IMR-90 (cell line): Measurements from ENCODE around the gene PDZRN3. TPM values are rescaled to one million over a fixed set of nuclear protein-coding genes. Genes with fewer than 3 reads are reported as not detected.

Source experiments
- ATAC-seq: fragments of 200-7000 bp; cut with Tn5 transposase; 2 replicates; pipeline ENCODE4 v1.9.1; 2020; ENCODE audit warnings: low read depth, mild to moderate bottlenecking, moderate library complexity
- BruUV-seq: library from RNA; stranded (reverse); fragments of 400-500 nt; replicated peaks from 2 replicates; lab custom pipeline; 2021; lab: Mats Ljungman, UMichigan
- CTCF ChIA-PET: fragments of 300-600 bp; formaldehyde crosslinking; extraction: SDS; loops from one replicate; lab custom pipeline; 2021; ENCODE audit warnings: antibody characterized with exemption; lab: Yijun Ruan, JAX
- POLR2A ChIA-PET: fragments of 300-600 bp; sonication (Branson Sonifier 250); formaldehyde crosslinking; loops from one replicate; lab custom pipeline; 2022; ENCODE audit warnings: antibody characterized with exemption; ENCODE audit not compliant: unreplicated experiment; lab: Charles Lee
- DNase-seq: peaks from one replicate; pipeline ENCODE4 v3.0.0; 2013
- H2AFZ ChIP-seq: replicated peaks from 2 replicates; pipeline ENCODE3; 2013; ENCODE audit warnings: low read length, mild to moderate bottlenecking; ENCODE audit not compliant: poor library complexity
- H2AK5ac ChIP-seq: 2 replicates; pipeline ENCODE4 v1.6.1; 2013; ENCODE audit warnings: low read depth, low read length, inconsistent platforms
- H2AK9ac ChIP-seq: replicated peaks from 2 replicates; pipeline ENCODE3; 2013; ENCODE audit warnings: mild to moderate bottlenecking, low read depth, low read length, moderate library complexity; ENCODE audit not compliant: poor library complexity
- H2BK120ac ChIP-seq: 2 replicates; pipeline ENCODE4 v1.6.1; 2013; ENCODE audit warnings: low read depth, low read length, inconsistent platforms
- H2BK15ac ChIP-seq: 3 replicates; pipeline ENCODE4 v1.6.1; 2013; ENCODE audit warnings: low read depth, low read length, inconsistent platforms
- H2BK20ac ChIP-seq: 2 replicates; pipeline ENCODE4 v1.6.1; 2013; ENCODE audit warnings: low read depth, mild to moderate bottlenecking, inconsistent platforms, low read length, moderate library complexity
- H2BK5ac ChIP-seq: 2 replicates; pipeline ENCODE4 v1.6.1; 2013; ENCODE audit warnings: mild to moderate bottlenecking, low read depth, low read length, inconsistent platforms; ENCODE audit not compliant: poor library complexity, severe bottlenecking
- H3K14ac ChIP-seq: replicated peaks from 2 replicates; pipeline ENCODE4 v1.6.1; 2013; ENCODE audit warnings: low read depth, low read length, inconsistent platforms
- H3K18ac ChIP-seq: 2 replicates; pipeline ENCODE4 v1.6.1; 2013; ENCODE audit warnings: low read depth, low read length, control low read depth
- H3K23ac ChIP-seq: 2 replicates; pipeline ENCODE4 v1.6.1; 2013; ENCODE audit warnings: low read depth, low read length, inconsistent platforms
- H3K27ac ChIP-seq: 2 replicates; pipeline ENCODE4 v1.5.1; 2013; ENCODE audit warnings: mild to moderate bottlenecking, control low read depth, low read length; ENCODE audit not compliant: insufficient read depth
- H3K27me3 ChIP-seq: 2 replicates; pipeline ENCODE4 v1.6.1; 2013; ENCODE audit warnings: low read length; ENCODE audit not compliant: control insufficient read depth, insufficient read depth
- H3K36me3 ChIP-seq: 2 replicates; pipeline ENCODE4 v1.6.1; 2013; ENCODE audit warnings: low read length, mixed read lengths; ENCODE audit not compliant: control insufficient read depth, insufficient read depth
- H3K4ac ChIP-seq: 2 replicates; pipeline ENCODE4 v1.6.1; 2013; ENCODE audit warnings: low read depth, low read length, inconsistent platforms
- H3K4me1 ChIP-seq: 2 replicates; pipeline ENCODE4 v1.6.1; 2013; ENCODE audit warnings: low read length, mixed read lengths; ENCODE audit not compliant: control insufficient read depth, insufficient read depth
- H3K4me2 ChIP-seq: 2 replicates; pipeline ENCODE4 v1.6.1; 2013; ENCODE audit warnings: low read depth, mild to moderate bottlenecking, control low read depth, low read length, moderate library complexity
- H3K4me3 ChIP-seq: 2 replicates; pipeline ENCODE4 v1.5.1; 2013; ENCODE audit warnings: low read depth, mild to moderate bottlenecking, control low read depth, low read length, moderate library complexity; ENCODE audit not compliant: insufficient read depth
- H3K56ac ChIP-seq: 2 replicates; pipeline ENCODE4 v1.6.1; 2013; ENCODE audit warnings: low read length, inconsistent platforms; ENCODE audit not compliant: insufficient read depth; ENCODE audit errors: extremely low read depth
- H3K79me1 ChIP-seq, 2 experiments: 2 replicates each; pipeline ENCODE4 v1.6.1; 2013; ENCODE audit warnings: low read length in 2 of 2, inconsistent platforms in 1 of 2, low read depth in 1 of 2
- H3K9ac ChIP-seq: 2 replicates; pipeline ENCODE4 v1.6.1; 2013; ENCODE audit warnings: low read depth, low read length, control low read depth
- H3K9me1 ChIP-seq: 2 replicates; pipeline ENCODE4 v1.6.1; 2013; ENCODE audit warnings: low read length, inconsistent platforms; ENCODE audit not compliant: insufficient read depth
- H3K9me3 ChIP-seq: 2 replicates; pipeline ENCODE4 v1.6.1; 2013; ENCODE audit warnings: low read length; ENCODE audit not compliant: control insufficient read depth, insufficient read depth
- H4K20me1 ChIP-seq: 2 replicates; pipeline ENCODE4 v1.6.1; 2013; ENCODE audit warnings: low read length, inconsistent platforms; ENCODE audit not compliant: insufficient read depth
- H4K5ac ChIP-seq: 2 replicates; pipeline ENCODE4 v1.6.1; 2013; ENCODE audit warnings: mild to moderate bottlenecking, low read depth, low read length, control low read depth
- H4K8ac ChIP-seq, 2 experiments: 2 replicates each; pipeline ENCODE4 v1.6.1; 2013; ENCODE audit warnings: low read depth in 2 of 2, low read length in 2 of 2, control low read depth in 1 of 2, inconsistent platforms in 1 of 2
- H4K91ac ChIP-seq: 2 replicates; pipeline ENCODE4 v1.6.1; 2013; ENCODE audit warnings: low read depth, low read length, inconsistent platforms; ENCODE audit not compliant: insufficient read depth
- CHD1 ChIP-seq: IDR thresholded peaks from 2 replicates; pipeline ENCODE4 v1.6.1; 2012; ENCODE audit warnings: low read depth, low read length, improper control_type of control experiment
- CTCF ChIP-seq: conservative IDR thresholded peaks from 2 replicates; pipeline ENCODE4 v1.5.1; 2012; ENCODE audit warnings: mild to moderate bottlenecking, low read depth, low read length, improper control_type of control experiment
- ELK1 ChIP-seq: fragments of 150-350 bp; IDR thresholded peaks from 2 replicates; pipeline ENCODE4 v1.6.1; 2016; ENCODE audit warnings: low read depth, mild to moderate bottlenecking, low read length, moderate library complexity, borderline replicate concordance
- MAFK ChIP-seq: IDR thresholded peaks from 2 replicates; pipeline ENCODE4 v1.6.1; 2012; ENCODE audit warnings: low read depth, low read length, improper control_type of control experiment
- MXI1 ChIP-seq: IDR thresholded peaks from 2 replicates; pipeline ENCODE4 v1.6.1; 2012; ENCODE audit warnings: low read depth, mild to moderate bottlenecking, low read length, moderate library complexity, borderline replicate concordance
- POLR2A ChIP-seq: IDR thresholded peaks from 2 replicates; pipeline ENCODE4 v1.6.1; 2012; ENCODE audit warnings: mild to moderate bottlenecking, low read depth, low read length
- RAD21 ChIP-seq: IDR thresholded peaks from 2 replicates; pipeline ENCODE4 v1.6.1; 2012; ENCODE audit warnings: low read length, improper control_type of control experiment
- RCOR1 ChIP-seq: IDR thresholded peaks from 2 replicates; pipeline ENCODE4 v1.6.1; 2012; ENCODE audit warnings: mild to moderate bottlenecking, low read length, improper control_type of control experiment; ENCODE audit not compliant: insufficient replicate concordance
- RFX5 ChIP-seq: IDR thresholded peaks from 2 replicates; pipeline ENCODE4 v1.8.0; 2012; ENCODE audit warnings: low read depth, mild to moderate bottlenecking, low read length, moderate library complexity
- SMC3 ChIP-seq: fragments of 150-350 bp; IDR thresholded peaks from 2 replicates; pipeline ENCODE4 v1.6.1; 2016; ENCODE audit warnings: low read depth, mild to moderate bottlenecking, antibody characterized with exemption, low read length, moderate library complexity
- USF2 ChIP-seq: fragments of 150-350 bp; IDR thresholded peaks from 2 replicates; pipeline ENCODE4 v1.6.1; 2017; ENCODE audit warnings: mild to moderate bottlenecking, antibody characterized with exemption, low read length, low read depth
- WGBS, 2 experiments: methylation state at CpG; one replicate each; pipeline versions ENCODE4 v1.1.5 to v1.1.7; 2013; ENCODE audit warnings: missing lambda C conversion rate in 2 of 2; ENCODE audit not compliant: insufficient read length in 1 of 2; ENCODE audit errors: extremely low coverage in 2 of 2; 5-methylcytosine and 5-hydroxymethylcytosine counted together
- dilution Hi-C: fragments of 300-500 bp; cut with HindIII; formaldehyde crosslinking; loops from one replicate; pipeline ENCODE4 v1.14.3; 2018; ENCODE audit warnings: low sequenced_read_pairs; ENCODE audit not compliant: unreplicated experiment
- in situ Hi-C: fragments of 300-500 bp; cut with MboI; formaldehyde crosslinking; loops from 3 replicates; pipeline ENCODE4 v1.14.3; 2019; ENCODE audit warnings: low sequenced_read_pairs, inconsistent platforms, mixed read lengths
- intact Hi-C: fragments of 100-400 bp; cut with micrococcal nuclease; formaldehyde crosslinking; loops from 2 replicates; pipeline ENCODE4 v1.10.0; 2022
- polyA plus RNA-seq, 3 experiments: library from polyadenylated mRNA; depleted of rRNA; stranded (reverse); fragments of >200 nt; gene quantifications; 2 replicates each; pipeline ENCODE4 v1.2.3, GENCODE V29; 2012; ENCODE audit warnings: low replicate concordance in 1 of 3
- total RNA-seq: library from RNA; depleted of rRNA; stranded (reverse); fragments of >200 nt; gene quantifications from 2 replicates; pipeline ENCODE4 v1.2.3, GENCODE V29; 2012

Gene PDZRN3
- total and polyA plus RNA-seq, 2 of the 4 experiments (the other 2 are of a cell fraction) = 9.4 to 17.0 TPM

- Histone ChIP-seq H2BK20ac (peak overlapping the region; percentile 97), H3K4me3 (no peak overlapping the region), H4K5ac (peak overlapping the region; percentile 45), H3K27me3 (no peaks in the 10 kb centered on the region), H3K79me1 (peaks cover 14 to 34% of the 10 kb centered on the region in 2 experiments), H2AK5ac (peak overlapping the region; percentile 78), H3K9me3 (no peaks in the 10 kb centered on the region), H2BK15ac (peak overlapping the region; percentile 99), H3K4me1 (peaks cover 16% of the 10 kb centered on the region), H3K27ac (peak overlapping the region; percentile 90; the same call in 1 of the 2 replicates), H4K91ac (peak overlapping the region; percentile 94), H3K4me2 (peak overlapping the region; percentile 5; the same call in 1 of the 2 replicates), H3K23ac (peak overlapping the region; percentile 66; the same call in 1 of the 2 replicates), H3K56ac (peak overlapping the region; percentile 80; the same call in 1 of the 2 replicates), H3K4ac (peak overlapping the region; percentile 98), H3K14ac (peak overlapping the region; percentile 78), H2BK120ac (peak overlapping the region; percentile 97), H3K9me1 (peaks cover 20% of the 10 kb centered on the region), H3K9ac (peak overlapping the region; percentile 44), H4K8ac (peak overlapping the region; percentile 37 to 96), H2BK5ac (peak overlapping the region; percentile 95), H4K20me1 (0 out of 2 replicates have a peak, but pooled peaks cover 5% of the 10 kb centered on the region), H2AFZ (peak overlapping the region; percentile 63), H3K18ac (peak overlapping the region; percentile 83), H2AK9ac (peak overlapping the region; percentile 75), H3K36me3 (no peaks in the 10 kb centered on the region)
- TF ChIP-seq MXI1 = no peak
- TF ChIP-seq CTCF = no peak
- no peak for TF ChIP-seq SMC3
- no peak for TF ChIP-seq POLR2A
- TF ChIP-seq ELK1 = no peak
- no peak for TF ChIP-seq RCOR1
- TF ChIP-seq RFX5 = no peak
- no peak for TF ChIP-seq CHD1
- no peak for TF ChIP-seq USF2
- TF ChIP-seq MAFK = no peak
- TF ChIP-seq RAD21 = no peak
- DNase-seq = no peak
- ChIA-PET CTCF (interaction anchor here (2.0 kb wide), 1 partner anchor 40 kb away, joined by 10 read pairs; no protein-coding TSS in a partner anchor), POLR2A (no interaction called here)
- intact Hi-C loops (loop anchor here (5.0 kb wide), 1 partner anchor 36 kb away; no protein-coding TSS in a partner anchor), in situ Hi-C loops (no loop called here), dilution Hi-C loops (no loop called here)
- ATAC-seq = no peak
- no CpG with 5 or more reads among the region's 3 CpGs for WGBS, 2 experiments
- no TSS peak for BruUV-seq
These were observed 76.3 kb downstream of the PDZRN3 start for GRCh38 chr3:73548436-73548835.
